ENCODE measurements around the gene NFIC.
A peak's percentile ranks its signal among the peaks of the same experiment; 100 is the strongest.

Gene NFIC

GRCh38 chr19:3459089-3459881 is 92.9 kb downstream of the NFIC start:
- Histone ChIP-seq H3K27ac (ENCODE audit: low read depth, low read length) (no peak overlapping the region), H3K36me3 (ENCODE audit: insufficient read depth, low read length) (no peaks in the 10 kb centered on the region), H3K4me3 (ENCODE audit: low read length) (peak overlapping the region; percentile 44), H3K9me3 (ENCODE audit: insufficient read depth, low read depth, low read length) (no peaks in the 10 kb centered on the region), H3K27me3 (ENCODE audit: insufficient read depth, low read length) (peaks cover 74% of the 10 kb centered on the region), H3K9ac (ENCODE audit: low read depth, low read length) (no peak overlapping the region), H3K4me1 (ENCODE audit: insufficient read depth, low read length) (peaks cover 8% of the 10 kb centered on the region)
- WGBS, result 4% methylated on average over 23 of the region's 26 CpGs

GRCh38 chr19:3459965-3460582 is 93.7 kb downstream of the NFIC start:
- Histone ChIP-seq H3K9ac (ENCODE audit: low read depth, low read length) (no peak overlapping the region), H3K9me3 (ENCODE audit: insufficient read depth, low read depth, low read length) (no peaks in the 10 kb centered on the region), H3K4me3 (ENCODE audit: low read length) (no peak overlapping the region), H3K4me1 (ENCODE audit: insufficient read depth, low read length) (peaks cover 8% of the 10 kb centered on the region), H3K27ac (ENCODE audit: low read depth, low read length) (no peak overlapping the region), H3K27me3 (ENCODE audit: insufficient read depth, low read length) (peaks cover 82% of the 10 kb centered on the region), H3K36me3 (ENCODE audit: insufficient read depth, low read length) (no peaks in the 10 kb centered on the region)
- 72% methylated on average over 14 of the region's 15 CpGs for WGBS

GRCh38 chr19:3462991-3463713 is 96.8 kb downstream of the NFIC start:
- Histone ChIP-seq H3K27ac (ENCODE audit: low read depth, low read length) (no peak overlapping the region), H3K36me3 (ENCODE audit: insufficient read depth, low read length) (no peaks in the 10 kb centered on the region), H3K9me3 (ENCODE audit: insufficient read depth, low read depth, low read length) (peaks cover 2% of the 10 kb centered on the region; the same call in 1 of the 2 replicates), H3K4me3 (ENCODE audit: low read length) (peak overlapping the region; percentile 36), H3K27me3 (ENCODE audit: insufficient read depth, low read length) (peaks cover 85% of the 10 kb centered on the region), H3K4me1 (ENCODE audit: insufficient read depth, low read length) (peaks cover 8% of the 10 kb centered on the region), H3K9ac (ENCODE audit: low read depth, low read length) (no peak overlapping the region)
- WGBS, result 4% methylated on average over 53 of the region's 58 CpGs

GRCh38 chr19:3463714-3464586 is 97.6 kb downstream of the NFIC start:
- H3K9ac ChIP-seq (ENCODE audit: low read depth, low read length), result no peak overlapping the region
- H3K36me3 ChIP-seq (ENCODE audit: insufficient read depth, low read length), result no peaks in the 10 kb centered on the region
- H3K4me1 ChIP-seq (ENCODE audit: insufficient read depth, low read length), result peaks cover 8% of the 10 kb centered on the region
- H3K27me3 ChIP-seq (ENCODE audit: insufficient read depth, low read length), result peaks cover 78% of the 10 kb centered on the region
- peak overlapping the region; percentile 36 for H3K4me3 ChIP-seq (ENCODE audit: low read length)
- H3K27ac ChIP-seq (ENCODE audit: low read depth, low read length), result no peak overlapping the region
- H3K9me3 ChIP-seq (ENCODE audit: insufficient read depth, low read depth, low read length), result peaks cover 2% of the 10 kb centered on the region; the same call in 1 of the 2 replicates
- 2% methylated on average over 53 of the region's 57 CpGs for WGBS

GRCh38 chr19:3464587-3465235 is 98.3 kb downstream of the NFIC start:
- Histone ChIP-seq H3K4me3 (ENCODE audit: low read length) (peak overlapping the region; percentile 21; the same call in 1 of the 2 replicates), H3K27ac (ENCODE audit: low read depth, low read length) (no peak overlapping the region), H3K9ac (ENCODE audit: low read depth, low read length) (no peak overlapping the region), H3K27me3 (ENCODE audit: insufficient read depth, low read length) (peaks cover 77% of the 10 kb centered on the region), H3K36me3 (ENCODE audit: insufficient read depth, low read length) (no peaks in the 10 kb centered on the region), H3K9me3 (ENCODE audit: insufficient read depth, low read depth, low read length) (peaks cover 2% of the 10 kb centered on the region; the same call in 1 of the 2 replicates), H3K4me1 (ENCODE audit: insufficient read depth, low read length) (0 out of 2 replicates have a peak, but pooled peaks cover under 1% of the 10 kb centered on the region)
- 1% methylated on average over 26 of the region's 31 CpGs for WGBS

GRCh38 chr19:3465552-3465951 is 99.2 kb downstream of the NFIC start:
- H3K4me1 ChIP-seq (ENCODE audit: insufficient read depth, low read length), result no peaks in the 10 kb centered on the region
- peaks cover 2% of the 10 kb centered on the region; the same call in 1 of the 2 replicates for H3K9me3 ChIP-seq (ENCODE audit: insufficient read depth, low read depth, low read length)
- H3K9ac ChIP-seq (ENCODE audit: low read depth, low read length), result no peak overlapping the region
- 44% methylated on average over 7 of the region's 7 CpGs for WGBS
- H3K36me3 ChIP-seq (ENCODE audit: insufficient read depth, low read length), result no peaks in the 10 kb centered on the region
- peaks cover 77% of the 10 kb centered on the region for H3K27me3 ChIP-seq (ENCODE audit: insufficient read depth, low read length)
- H3K27ac ChIP-seq (ENCODE audit: low read depth, low read length), result no peak overlapping the region
- no peak overlapping the region for H3K4me3 ChIP-seq (ENCODE audit: low read length)

- Histone ChIP-seq H3K36me3 (ENCODE audit: insufficient read depth, low read length) (no peaks in the 10 kb centered on the region), H3K27me3 (ENCODE audit: insufficient read depth, low read length) (peaks cover 73% of the 10 kb centered on the region), H3K9ac (ENCODE audit: low read depth, low read length) (no peak overlapping the region), H3K4me3 (ENCODE audit: low read length) (no peak overlapping the region), H3K27ac (ENCODE audit: low read depth, low read length) (no peak overlapping the region), H3K4me1 (ENCODE audit: insufficient read depth, low read length) (no peaks in the 10 kb centered on the region), H3K9me3 (ENCODE audit: insufficient read depth, low read depth, low read length) (peaks cover 2% of the 10 kb centered on the region; the same call in 1 of the 2 replicates)
- WGBS, result 91% methylated on average over 9 of the region's 9 CpGs
These were observed 100.3 kb downstream of the NFIC start for GRCh38 chr19:3466635-3467034.

- Histone ChIP-seq H3K9me3 (ENCODE audit: insufficient read depth, low read depth, low read length) (peaks cover 2% of the 10 kb centered on the region; the same call in 1 of the 2 replicates), H3K27ac (ENCODE audit: low read depth, low read length) (no peak overlapping the region), H3K27me3 (ENCODE audit: insufficient read depth, low read length) (peaks cover 65% of the 10 kb centered on the region), H3K9ac (ENCODE audit: low read depth, low read length) (no peak overlapping the region), H3K4me1 (ENCODE audit: insufficient read depth, low read length) (no peaks in the 10 kb centered on the region), H3K4me3 (ENCODE audit: low read length) (no peak overlapping the region), H3K36me3 (ENCODE audit: insufficient read depth, low read length) (no peaks in the 10 kb centered on the region)
- WGBS, result 88% methylated on average over 9 of the region's 10 CpGs
These were observed 101.2 kb downstream of the NFIC start for GRCh38 chr19:3467437-3468198.

- Histone ChIP-seq H3K36me3 (ENCODE audit: insufficient read depth, low read length) (no peaks in the 10 kb centered on the region), H3K27ac (ENCODE audit: low read depth, low read length) (no peak overlapping the region), H3K4me1 (ENCODE audit: insufficient read depth, low read length) (no peaks in the 10 kb centered on the region), H3K9ac (ENCODE audit: low read depth, low read length) (no peak overlapping the region), H3K9me3 (ENCODE audit: insufficient read depth, low read depth, low read length) (peaks cover 2% of the 10 kb centered on the region; the same call in 1 of the 2 replicates), H3K4me3 (ENCODE audit: low read length) (no peak overlapping the region), H3K27me3 (ENCODE audit: insufficient read depth, low read length) (peaks cover 59% of the 10 kb centered on the region)
- WGBS, result 75% methylated on average over 3 of the region's 3 CpGs
These were observed 101.8 kb downstream of the NFIC start for GRCh38 chr19:3468211-3468610.
